H1 (cell line): ENCODE results near the gene CAPN9. TPM values are rescaled to one million over a fixed set of nuclear protein-coding genes. Genes with fewer than 3 reads are reported as not detected.

Experiments
- JUND ChIP-seq: IDR thresholded peaks from 2 replicates; pipeline ENCODE4 v1.6.1; 2011; ENCODE audit warnings: mild to moderate bottlenecking, improper control_type of control experiment, low read length
- KDM4A ChIP-seq: IDR thresholded peaks from one replicate; pipeline ENCODE4 v1.7.1; 2012; ENCODE audit warnings: low read depth, mild to moderate bottlenecking, moderate library complexity, low read length, inconsistent platforms; ENCODE audit not compliant: severe bottlenecking
- polyA plus RNA-seq, 7 experiments: library from polyadenylated mRNA; depleted of rRNA in 3 of 7; stranded (reverse) in 5 of 7; unstranded in 2 of 7; fragments of >200 nt in 5 of 7; fragments of 200-250 nt in 2 of 7; gene quantifications; 1 replicate in 5 of 7; 2 replicates in 1 of 7; 4 replicates in 1 of 7; pipeline versions ENCODE4 v1.2.1 to v1.2.3, GENCODE V29; 2011 to 2013; ENCODE audit warnings: missing spikeins in 2 of 7, mixed read lengths in 2 of 7
- total RNA-seq: library from RNA; stranded (reverse); fragmentation: NEBNext Ultra II Directional; extraction: Animal tissue kit (Norgen Biotek cat#: 25700); gene quantifications from 2 replicates; pipeline ENCODE4 v1.2.1, GENCODE V29; 2021

CAPN9 gene
- total and polyA plus RNA-seq, 2 of the 8 experiments (the other 6 are each of a cell fraction or from before 2014, with no cell fraction given) = 0.22 to 0.76 TPM

- TF ChIP-seq JUND = peak; percentile 87
- TF ChIP-seq KDM4A = no peak
Measured at GRCh38 chr1:230778916-230779590, 31.9 kb downstream of the CAPN9 start (continued).
